Upper lobe of right lung (tissue), 1 donor: Measurements from ENCODE around the gene RDX. TPM values are rescaled to one million over a fixed set of nuclear protein-coding genes. Genes with fewer than 3 reads are reported as not detected.

Source experiments
- ATAC-seq: fragments of 200-7000 bp; cut with Tn5 transposase; one replicate; pipeline ENCODE4 v1.9.1; 2020; ENCODE audit warnings: mild to moderate bottlenecking, moderate library complexity
- DNase-seq: peaks from one replicate; pipeline ENCODE4 v3.0.0-alpha.2; 2020
- H3K27ac ChIP-seq: fragments of 200-600 bp; one replicate; pipeline ENCODE4 v1.8.0; 2022
- H3K27me3 ChIP-seq: fragments of 200-600 bp; one replicate; pipeline ENCODE4 v1.8.0; 2022; ENCODE audit warnings: mild to moderate bottlenecking
- H3K36me3 ChIP-seq: fragments of 200-600 bp; one replicate; pipeline ENCODE4 v1.8.0; 2022
- H3K4me1 ChIP-seq: fragments of 200-600 bp; one replicate; pipeline ENCODE4 v1.8.0; 2022
- H3K4me3 ChIP-seq: fragments of 200-600 bp; one replicate; pipeline ENCODE4 v1.8.0; 2022; ENCODE audit warnings: mild to moderate bottlenecking
- H3K9me3 ChIP-seq: fragments of 200-600 bp; one replicate; pipeline ENCODE4 v1.8.0; 2022
- CTCF ChIP-seq: fragments of 200-600 bp; IDR thresholded peaks from one replicate; pipeline ENCODE4 v1.8.0; 2022; ENCODE audit warnings: antibody characterized with exemption
- intact Hi-C: fragments of 100-400 bp; cut with DNase I; formaldehyde crosslinking; loops from one replicate; pipeline ENCODE4 v1.11.0; 2022
- total RNA-seq: library from RNA; stranded (reverse); fragmentation: NEBNext Ultra II Directional; extraction: Animal tissue kit (Norgen Biotek cat#: 25700); gene quantifications from one replicate; pipeline ENCODE4 v1.2.1, GENCODE V29; 2021
- donor health status: DM: no; HTN: yes; CAD: no; lungs with severe emphysema.

The RDX gene
- total RNA-seq, 1 donor from 2014 or later, result 146 TPM

GRCh38 chr11:110303414-110303826 lies 7.0 kb upstream of the RDX start:
- Histone ChIP-seq H3K27ac (no peak overlapping the region), H3K27me3 (no peaks in the 10 kb centered on the region), H3K9me3 (no peaks in the 10 kb centered on the region), H3K4me3 (no peak overlapping the region), H3K36me3 (no peaks in the 10 kb centered on the region), H3K4me1 (no peaks in the 10 kb centered on the region)
- no peak for TF ChIP-seq CTCF
- no peak for ATAC-seq
- intact Hi-C loops, result no loop called here
- no peak for DNase-seq

GRCh38 chr11:110301577-110301976 lies 5.2 kb upstream of the RDX start:
- Histone ChIP-seq H3K4me1 (no peaks in the 10 kb centered on the region), H3K27me3 (no peaks in the 10 kb centered on the region), H3K4me3 (no peak overlapping the region), H3K9me3 (no peaks in the 10 kb centered on the region), H3K36me3 (no peaks in the 10 kb centered on the region), H3K27ac (no peak overlapping the region)
- intact Hi-C loops, result no loop called here
- no peak for ATAC-seq
- no peak for DNase-seq
- TF ChIP-seq CTCF, result no peak

- no peaks in the 10 kb centered on the region for H3K27me3 ChIP-seq
- H3K4me1 ChIP-seq, result no peaks in the 10 kb centered on the region
- H3K9me3 ChIP-seq, result no peaks in the 10 kb centered on the region
- H3K27ac ChIP-seq, result no peak overlapping the region
- no peaks in the 10 kb centered on the region for H3K36me3 ChIP-seq
- ATAC-seq, result no peak
- intact Hi-C loops, result no loop called here
- TF ChIP-seq CTCF, result no peak
- DNase-seq, result no peak
- no peak overlapping the region for H3K4me3 ChIP-seq
These were observed 4.6 kb upstream of the RDX start for GRCh38 chr11:110301032-110301431.

- intact Hi-C loops, result no loop called here
- TF ChIP-seq CTCF, result no peak
- H3K4me3 ChIP-seq, result no peak overlapping the region
- H3K27me3 ChIP-seq, result no peaks in the 10 kb centered on the region
- no peak overlapping the region for H3K27ac ChIP-seq
- H3K36me3 ChIP-seq, result no peaks in the 10 kb centered on the region
- DNase-seq (no peak), ATAC-seq (no peak)
- H3K9me3 ChIP-seq, result no peaks in the 10 kb centered on the region
- H3K4me1 ChIP-seq, result peaks cover 12% of the 10 kb centered on the region
These were observed 2.8 kb upstream of the RDX start for GRCh38 chr11:110299006-110299785.

GRCh38 chr11:110298301-110298765 lies 1.9 kb upstream of the RDX start:
- Histone ChIP-seq H3K9me3 (no peaks in the 10 kb centered on the region), H3K27ac (no peak overlapping the region), H3K36me3 (no peaks in the 10 kb centered on the region), H3K27me3 (no peaks in the 10 kb centered on the region), H3K4me3 (no peak overlapping the region), H3K4me1 (peaks cover 20% of the 10 kb centered on the region)
- DNase-seq (no peak), ATAC-seq (no peak)
- intact Hi-C loops, result no loop called here
- no peak for TF ChIP-seq CTCF
